AG09319 (cell line): ENCODE data around the gene USP4.
A peak's percentile ranks its signal among the peaks of the same experiment; 100 is the strongest.

Experiments used
- DNase-seq: peaks from one replicate; pipeline ENCODE4 v3.0.0-alpha.2; 2010; ENCODE audit warnings: low read depth; ENCODE audit errors: extremely low read depth
- CTCF ChIP-seq: IDR thresholded peaks from 2 replicates; pipeline ENCODE4 v1.5.1; 2011; ENCODE audit warnings: low read depth, mild to moderate bottlenecking, inconsistent platforms, low read length, moderate library complexity

Gene USP4

GRCh38 chr3:49279376-49279775, 60.5 kb downstream of the USP4 start:
- TF ChIP-seq CTCF, result no peak
- DNase-seq, result no peak

- no peak for TF ChIP-seq CTCF
- DNase-seq, result no peak
Observed at GRCh38 chr3:49278548-49278947, 61.3 kb downstream of the USP4 start.

GRCh38 chr3:49277383-49277775, 62.5 kb downstream of the USP4 start:
- DNase-seq, result no peak
- no peak for TF ChIP-seq CTCF

- no peak for TF ChIP-seq CTCF
- DNase-seq, result peak; percentile 64
Observed at GRCh38 chr3:49276475-49277382, 63.1 kb downstream of the USP4 start, which contains the start of gene C3orf62. Gene C3orf62 (minus strand): TSS chr3:49277232. CDS start chr3:49276872, 360 bp downstream.

- no peak for TF ChIP-seq CTCF
- DNase-seq, result no peak
Observed at GRCh38 chr3:49273825-49274532, 65.9 kb downstream of the USP4 start.

GRCh38 chr3:49271047-49271446, 68.8 kb downstream of the USP4 start:
- DNase-seq, result no peak
- TF ChIP-seq CTCF, result no peak

GRCh38 chr3:49270156-49270500, 69.7 kb downstream of the USP4 start:
- DNase-seq, result no peak
- no peak for TF ChIP-seq CTCF
